GM21619 (cell line): Measurements from ENCODE around the gene RIMBP3B.
"Not testable (repeated sequence)": the region's sequence is repeated elsewhere in the genome, so short reads cannot be mapped to it uniquely, and the experiment has no call there.

Experiments used
- ATAC-seq: cut with Tn5 transposase; IDR thresholded peaks from one replicate; pipeline ENCODE4 v1.9.1; 2021; ENCODE audit not compliant: unreplicated experiment

Gene RIMBP3B

GRCh38 chr22:21383701-21384467 lies at the start of gene RIMBP3B:
Gene RIMBP3B (plus strand): TSS chr22:21383751. CDS start chr22:21383859, 108 bp downstream.
- ATAC-seq, result not testable (repeated sequence)

DNA sequence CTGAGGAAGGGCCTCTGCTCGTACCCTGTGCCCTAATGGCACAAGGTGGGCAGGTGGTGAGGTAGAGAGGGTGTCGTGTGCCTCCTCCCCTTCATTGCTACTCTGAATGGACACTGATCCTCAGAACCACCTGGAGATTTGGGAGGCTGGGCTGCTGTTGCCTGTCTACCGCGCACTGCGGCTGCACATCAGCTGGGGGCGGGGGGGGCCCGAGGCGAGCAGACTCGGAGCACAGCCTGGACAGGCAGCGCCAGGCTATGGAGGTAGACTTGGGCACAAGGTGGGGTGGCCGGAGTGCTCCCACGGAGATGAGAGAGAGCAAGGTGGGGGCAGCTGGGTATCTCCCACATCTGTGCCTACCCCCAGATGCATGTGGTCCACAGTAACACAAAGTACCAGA lies 26.0 kb upstream of the RIMBP3B start:
- not testable (repeated sequence) for ATAC-seq

DNA sequence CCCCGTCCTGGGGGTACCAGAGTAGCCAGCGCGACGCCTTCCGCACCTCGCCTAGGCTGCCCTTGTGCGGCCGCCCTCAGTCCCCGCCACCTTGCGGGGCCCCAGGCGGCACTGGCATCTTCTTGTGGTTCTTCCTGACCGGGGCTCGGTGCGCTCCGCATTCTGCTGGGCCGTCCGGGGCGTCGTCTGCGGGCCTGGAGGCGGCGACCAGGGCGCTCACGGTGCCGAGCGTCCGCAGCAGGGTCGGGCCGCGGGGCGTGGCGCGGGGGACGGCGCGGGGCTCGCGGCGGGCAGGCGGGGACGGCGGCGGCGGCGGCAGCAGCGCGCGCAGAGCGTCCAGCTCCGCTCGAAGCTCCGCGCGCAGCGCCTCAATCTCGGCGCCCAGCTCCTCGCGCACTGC lies 23.0 kb upstream of the RIMBP3B start:
- not testable (repeated sequence) for ATAC-seq

DNA sequence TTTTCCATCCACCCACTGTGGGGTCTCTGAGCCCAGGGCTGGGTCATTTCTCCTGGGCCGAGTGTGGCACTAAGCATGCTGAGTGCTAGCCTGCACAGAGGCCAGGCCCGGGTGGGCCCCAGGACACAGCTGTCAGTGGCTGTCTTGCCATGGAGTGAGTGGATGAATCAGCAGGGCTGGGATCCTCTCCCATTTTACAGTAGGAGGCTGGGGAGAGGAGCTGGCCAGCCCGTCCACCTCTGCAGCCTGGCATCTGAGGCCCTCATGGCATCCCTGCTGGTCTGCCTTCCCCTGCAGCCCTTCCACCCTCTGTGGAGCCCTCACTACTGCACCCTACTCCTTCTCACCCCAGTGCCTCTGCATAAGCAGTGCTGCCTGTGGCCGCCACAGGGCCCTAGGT lies 21.1 kb upstream of the RIMBP3B start:
- not testable (repeated sequence) for ATAC-seq

GRCh38 chr22:21363061-21363460 lies 20.5 kb upstream of the RIMBP3B start:
- ATAC-seq, result not testable (repeated sequence)

DNA sequence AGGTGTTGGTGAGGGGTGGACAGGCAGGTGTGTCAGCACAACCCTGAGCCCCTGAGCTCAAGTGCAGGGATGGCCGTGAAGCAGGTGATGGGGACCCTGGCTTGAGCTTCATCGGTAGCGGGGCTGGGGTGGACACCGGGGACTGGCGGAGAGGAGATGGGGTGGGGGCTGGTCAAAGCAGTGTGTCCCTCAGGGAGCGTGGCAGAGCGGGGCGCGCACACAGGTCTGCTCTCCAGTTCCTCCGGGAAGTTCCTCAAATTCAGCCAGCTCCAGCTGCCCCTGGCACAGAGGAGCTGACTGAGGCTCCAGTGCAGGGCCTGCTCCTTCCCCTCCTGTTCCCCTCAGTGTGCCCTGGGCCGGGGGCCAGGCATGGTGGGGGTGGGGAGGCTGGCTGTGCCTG lies 19.7 kb upstream of the RIMBP3B start:
- ATAC-seq, result not testable (repeated sequence)

GRCh38 chr22:21364362-21364761 lies 19.2 kb upstream of the RIMBP3B start:
- ATAC-seq, result not testable (repeated sequence)

- ATAC-seq, result not testable (repeated sequence)
Measured at GRCh38 chr22:21365337-21365736, 18.2 kb upstream of the RIMBP3B start.

DNA sequence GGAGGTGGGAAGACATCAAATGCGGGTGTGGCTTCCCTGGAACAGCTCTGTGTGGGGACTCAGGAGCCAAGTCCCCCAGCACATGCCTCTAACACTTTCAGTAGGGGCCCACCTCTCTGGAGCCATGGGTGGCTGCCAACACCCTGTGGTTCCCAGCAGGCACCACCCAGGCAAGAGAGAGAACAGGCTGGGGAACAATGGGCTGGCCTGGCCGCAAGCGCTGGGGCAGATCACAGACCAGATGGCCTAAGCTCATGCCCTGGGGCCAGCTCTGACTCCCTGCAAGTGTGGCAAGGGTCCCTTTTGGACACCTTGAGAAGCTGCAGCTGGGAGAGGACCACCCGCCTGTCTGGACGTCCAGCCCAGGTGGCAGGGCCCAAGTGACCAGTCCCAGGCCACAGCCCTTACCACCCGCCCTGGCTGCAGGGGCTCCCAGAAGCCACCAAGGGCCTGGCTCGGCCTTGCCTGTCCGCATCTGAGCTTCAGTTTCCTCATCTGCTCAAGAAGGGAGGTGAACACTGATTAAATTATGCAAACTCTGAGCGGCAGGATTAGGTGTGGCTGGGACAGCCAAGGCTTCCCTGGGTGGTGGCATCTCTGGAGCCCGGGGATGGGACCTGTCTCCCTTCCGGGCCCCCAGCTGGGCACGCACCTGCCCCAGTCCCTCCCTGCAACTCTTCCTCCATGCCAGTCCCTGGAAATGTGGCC lies 14.8 kb upstream of the RIMBP3B start:
- not testable (repeated sequence) for ATAC-seq

DNA sequence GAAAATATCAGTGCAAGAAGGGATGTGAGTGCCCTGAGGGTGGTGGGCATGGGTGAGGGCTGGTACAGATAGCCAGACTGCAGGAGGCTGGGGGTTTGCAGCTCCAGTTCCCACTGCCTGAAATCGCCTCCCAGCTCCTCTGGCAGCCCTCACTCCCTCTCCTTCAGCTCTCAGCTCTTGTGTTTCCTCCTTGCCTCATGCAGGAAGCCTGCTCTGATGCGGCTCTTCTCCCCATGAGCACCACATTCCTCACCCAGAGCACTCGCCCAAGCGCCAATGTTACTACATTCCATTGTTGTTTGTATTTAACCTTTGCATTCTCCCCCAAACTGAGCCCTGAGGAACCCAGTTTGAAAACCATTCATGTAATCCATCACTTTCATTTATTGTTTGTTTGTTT lies 7.7 kb upstream of the RIMBP3B start:
- not testable (repeated sequence) for ATAC-seq

- not testable (repeated sequence) for ATAC-seq
Measured at GRCh38 chr22:21384468-21385357, 1.2 kb downstream of the RIMBP3B start.

DNA sequence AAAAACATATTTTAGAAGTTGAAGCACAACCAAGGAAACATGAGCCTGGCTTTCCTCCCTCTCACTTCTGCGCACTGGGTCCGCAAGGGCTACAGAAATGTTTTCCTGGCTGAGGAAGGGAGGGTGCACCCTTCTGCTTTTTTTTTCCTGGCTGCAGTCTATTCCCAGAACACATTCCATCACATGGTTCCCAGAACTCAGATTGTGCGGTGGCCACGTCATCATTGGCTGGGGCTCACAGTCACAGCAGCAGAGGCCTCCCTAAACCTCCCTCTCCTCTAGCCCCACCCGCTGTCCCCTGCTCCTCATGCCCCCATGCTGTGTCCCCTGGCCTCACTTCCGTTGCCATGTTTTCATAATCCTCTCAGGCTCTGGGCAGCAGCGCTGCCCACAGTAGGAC lies 5.9 kb downstream of the RIMBP3B start:
- not testable (repeated sequence) for ATAC-seq

DNA sequence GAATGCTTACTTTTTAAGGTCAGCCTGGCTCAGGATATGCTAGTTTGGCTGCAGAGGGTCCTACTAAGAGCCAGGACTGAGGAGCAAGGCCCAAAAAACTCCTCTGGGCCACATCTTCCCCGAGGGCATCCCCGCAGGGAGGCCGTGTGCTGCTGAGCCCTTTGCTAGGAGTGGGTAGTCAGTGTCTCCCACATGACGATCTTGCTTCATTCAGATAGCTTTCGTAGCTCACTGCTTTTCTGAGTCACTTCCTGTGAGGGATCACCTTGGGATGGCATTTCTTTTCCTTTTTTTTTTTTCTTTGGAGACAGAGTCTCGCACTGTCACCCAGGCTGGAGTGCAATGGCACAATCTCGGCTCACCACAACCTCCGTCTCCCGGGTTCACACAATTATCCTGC lies 6.5 kb downstream of the RIMBP3B start:
- ATAC-seq, result not testable (repeated sequence)

DNA sequence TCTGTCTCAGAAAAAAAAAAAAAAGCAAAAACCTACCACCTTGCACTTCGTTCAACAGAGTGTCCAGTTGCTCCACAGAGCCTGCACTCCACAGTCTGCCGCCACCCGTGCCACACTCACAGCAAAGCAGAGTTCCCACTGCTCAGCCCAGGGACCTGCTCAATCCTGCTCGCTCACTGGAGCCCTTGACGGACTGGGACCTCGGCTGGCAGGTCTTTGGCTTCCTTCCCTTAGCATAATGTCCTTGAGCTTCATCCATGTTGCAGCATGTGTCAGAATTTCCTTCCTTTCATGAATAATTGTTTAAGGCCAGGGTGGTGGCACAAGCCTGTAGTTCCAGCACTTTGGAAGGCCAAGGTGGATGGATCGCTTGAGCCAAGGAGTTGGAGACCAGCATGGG lies 11.1 kb downstream of the RIMBP3B start:
- not testable (repeated sequence) for ATAC-seq

DNA sequence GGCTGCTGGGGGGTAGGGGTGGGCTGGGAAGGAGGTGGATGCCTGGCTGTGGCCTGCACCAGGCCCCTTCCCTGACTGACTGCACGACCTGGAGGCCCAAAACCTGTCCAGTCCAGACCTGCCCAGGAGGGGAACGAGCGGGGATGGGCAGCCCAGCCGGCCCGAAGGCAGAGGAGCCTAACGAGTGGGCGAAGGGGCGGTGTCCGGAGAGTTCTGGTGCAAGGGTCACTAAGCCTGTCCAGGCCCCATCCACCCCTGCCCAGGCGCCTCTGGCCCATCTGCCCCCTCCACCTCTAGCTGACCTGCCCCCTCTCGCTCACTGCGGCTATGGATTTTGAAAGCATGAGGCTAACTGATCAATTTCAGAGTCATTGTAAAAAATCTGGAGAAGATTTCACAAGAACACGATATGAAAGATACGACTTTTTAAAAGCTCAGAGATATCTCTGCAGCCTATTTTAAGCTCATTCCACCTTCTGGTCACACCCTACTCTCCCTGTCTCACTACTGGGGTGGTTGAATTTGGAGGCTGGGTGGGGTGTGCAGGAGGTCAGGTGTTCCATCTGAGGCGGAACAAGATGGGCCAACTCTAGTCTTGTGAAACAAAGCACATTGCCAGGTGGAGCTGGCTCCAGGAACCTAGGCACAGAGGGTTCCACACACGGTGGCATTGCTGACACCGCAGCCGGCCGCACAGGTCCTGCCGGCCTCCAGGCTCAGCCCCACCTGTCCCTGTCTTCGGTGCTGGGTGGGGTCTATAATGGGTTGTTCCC lies 17.8 kb downstream of the RIMBP3B start:
- ATAC-seq, result not testable (repeated sequence)

DNA sequence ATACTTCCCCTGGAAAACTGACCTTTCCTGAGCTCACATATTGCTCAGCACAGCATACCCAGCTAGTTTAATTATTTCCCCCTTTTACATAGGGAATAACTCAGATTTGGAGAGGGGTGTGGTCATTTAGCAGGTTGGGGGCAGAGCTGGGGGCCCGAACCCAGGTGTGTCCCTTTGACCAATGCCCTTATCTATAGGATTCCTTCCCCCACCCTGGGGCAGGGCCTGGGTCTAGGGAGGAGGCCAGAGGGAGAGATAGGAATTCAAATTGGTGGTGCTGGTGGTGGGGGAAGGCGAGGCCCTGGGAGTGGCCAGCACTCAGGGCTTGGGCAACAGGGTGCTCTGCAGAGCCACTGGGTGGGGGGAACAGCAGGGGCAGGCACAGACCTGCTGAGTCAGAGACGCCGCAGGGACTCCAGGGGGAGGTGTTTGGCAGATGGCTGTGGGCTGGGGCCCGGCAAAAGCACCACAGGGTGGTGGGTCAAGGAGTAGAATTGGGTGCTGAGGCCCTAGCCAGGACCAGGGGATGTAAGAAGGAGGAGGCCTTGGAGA lies 19.3 kb downstream of the RIMBP3B start:
- not testable (repeated sequence) for ATAC-seq

DNA sequence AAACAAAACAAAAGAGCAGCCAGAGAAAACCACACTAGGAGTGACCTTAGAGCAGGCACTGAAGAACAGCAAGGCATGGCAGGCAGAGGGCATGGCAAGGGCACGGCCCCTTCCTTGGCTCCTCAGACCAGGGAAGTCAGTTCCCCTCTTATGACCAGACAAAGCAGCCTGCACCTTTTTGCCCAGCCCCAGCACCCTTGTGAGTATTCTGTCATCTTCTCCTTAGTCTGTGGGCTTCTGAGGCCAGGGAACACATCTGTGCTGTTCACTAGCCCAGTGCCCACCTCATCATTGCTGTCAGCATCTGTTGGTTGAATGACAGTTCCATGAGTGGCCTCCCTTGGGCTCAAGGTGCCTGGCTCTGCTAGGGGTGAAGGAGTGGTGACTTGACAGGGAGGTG lies 23.6 kb downstream of the RIMBP3B start:
- ATAC-seq, result not testable (repeated sequence)

DNA sequence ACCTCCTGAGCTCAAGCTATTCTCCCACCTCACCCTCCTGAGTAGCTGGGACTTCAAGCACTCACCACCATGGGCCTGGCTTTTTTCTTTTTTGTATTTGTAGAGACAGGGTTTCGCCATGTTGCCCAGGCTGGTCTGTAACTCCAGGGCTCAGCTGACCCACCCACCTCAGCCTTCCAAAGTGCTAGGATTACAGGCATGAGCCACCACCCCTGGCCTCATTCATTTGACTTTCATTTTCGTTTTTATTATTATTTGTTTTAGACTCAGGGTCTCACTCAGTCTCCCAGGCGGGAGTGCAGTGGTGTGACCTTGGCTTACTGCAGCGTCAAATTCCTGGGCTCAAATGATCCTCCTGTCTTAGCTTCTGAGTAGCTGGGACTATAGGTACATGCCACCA lies 24.2 kb downstream of the RIMBP3B start:
- ATAC-seq, result not testable (repeated sequence)

DNA sequence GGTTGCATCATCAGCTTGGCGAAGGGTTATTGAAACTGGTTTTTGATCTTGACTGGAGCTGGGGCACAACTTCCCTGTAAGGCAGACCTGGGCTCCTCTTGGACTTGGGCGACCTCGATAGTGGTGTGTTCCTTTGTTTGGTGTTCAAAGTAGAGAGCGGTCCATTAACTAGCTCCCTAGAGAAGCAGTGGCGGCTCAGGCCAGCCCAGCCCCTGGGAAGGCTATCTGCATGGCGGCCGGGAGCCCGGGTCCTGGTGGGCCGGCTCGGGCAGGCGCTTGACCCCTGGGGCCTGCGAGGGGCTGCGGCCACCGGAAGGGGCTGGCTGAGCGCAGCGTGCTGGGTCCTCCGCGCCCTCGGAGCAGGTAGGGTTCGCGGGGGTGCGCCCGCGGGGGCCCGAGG lies 32.8 kb downstream of the RIMBP3B start:
- ATAC-seq, result not testable (repeated sequence)

GRCh38 chr22:21417227-21417746 lies 33.7 kb downstream of the RIMBP3B start, which contains the start of gene HIC2:
Gene HIC2 (plus strand): TSS chr22:21417371. CDS start chr22:21442832, 25,461 bp downstream.
- ATAC-seq, result not testable (repeated sequence)
